ENCODE data around the gene RNH1. TPM values are rescaled to one million over a fixed set of nuclear protein-coding genes. Genes with fewer than 3 reads are reported as not detected.

The RNH1 gene
- total RNA-seq, 1 experiment from 2014 or later, result 345 TPM

DNA sequence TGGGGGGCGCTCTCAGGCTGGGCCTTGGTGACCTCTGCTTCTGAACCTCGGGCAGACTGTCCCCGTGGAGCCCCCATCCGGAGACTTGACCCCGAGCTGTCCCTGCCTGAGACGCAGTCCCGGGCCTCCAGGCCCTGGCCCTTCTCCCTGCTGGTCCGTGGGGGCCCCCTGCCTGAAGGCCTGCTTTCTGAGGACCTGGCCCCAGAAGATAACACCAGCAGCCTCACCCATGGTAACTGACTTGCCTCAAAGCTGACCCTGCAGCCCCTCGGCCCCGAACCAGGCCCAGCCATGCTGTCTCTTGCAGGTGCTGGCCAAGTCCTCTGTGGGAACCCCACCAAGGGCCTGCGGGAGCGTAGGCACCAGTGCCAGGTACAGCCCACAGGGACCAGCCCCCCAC, 44.6 kb upstream of the RNH1 start:
- POLR2A ChIA-PET, result no interaction called here
- no peaks in the 10 kb centered on the region for H3K36me3 ChIP-seq (ENCODE audit: control insufficient read depth, insufficient read depth, low read length)
- H3K9me3 ChIP-seq (ENCODE audit: control insufficient read depth, insufficient read depth, low read depth, low read length), result no peaks in the 10 kb centered on the region
- H3K4me3 ChIP-seq (ENCODE audit: low read depth in 2 of 2, low read length in 2 of 2), result no peak overlapping the region
- DNase-seq (ENCODE audit: low read depth, low spot score) (no peak), ATAC-seq (no peak)
- BruUV-seq (replicated peaks), result no TSS peak
- intact Hi-C loops (cut with micrococcal nuclease; ENCODE audit: unreplicated experiment) (loop anchor here (10.0 kb wide), 1 partner anchor 173 kb away; no protein-coding TSS in a partner anchor), in situ Hi-C loops (cut with HindIII; ENCODE audit: low pct_unique_long_range_greater_than_20kb, low sequenced_read_pairs) (no loop called here)
- H3K4me1 ChIP-seq (ENCODE audit: control insufficient read depth, insufficient read depth, low read length), result peaks cover 17% of the 10 kb centered on the region
- no peaks in the 10 kb centered on the region for H3K27me3 ChIP-seq (ENCODE audit: control insufficient read depth, insufficient read depth, low read length)
- CTCF ChIA-PET, result interaction anchor here (0.5 kb wide), 1 partner anchor 11 kb away, joined by 3 read pairs; no protein-coding TSS in a partner anchor
- TF ChIP-seq SIN3A (IDR thresholded peaks at IDR 0.05; ENCODE audit: borderline replicate concordance, insufficient read depth, low read depth, low read length) (no peak), POLR2AphosphoS5 (IDR thresholded peaks at IDR 0.05; ENCODE audit: low read depth, low read length) (no peak), TCF7L2 (IDR thresholded peaks at IDR 0.05; ENCODE audit: low read depth, low read length) (no peak)
- TF ChIP-seq, protein P1, sequence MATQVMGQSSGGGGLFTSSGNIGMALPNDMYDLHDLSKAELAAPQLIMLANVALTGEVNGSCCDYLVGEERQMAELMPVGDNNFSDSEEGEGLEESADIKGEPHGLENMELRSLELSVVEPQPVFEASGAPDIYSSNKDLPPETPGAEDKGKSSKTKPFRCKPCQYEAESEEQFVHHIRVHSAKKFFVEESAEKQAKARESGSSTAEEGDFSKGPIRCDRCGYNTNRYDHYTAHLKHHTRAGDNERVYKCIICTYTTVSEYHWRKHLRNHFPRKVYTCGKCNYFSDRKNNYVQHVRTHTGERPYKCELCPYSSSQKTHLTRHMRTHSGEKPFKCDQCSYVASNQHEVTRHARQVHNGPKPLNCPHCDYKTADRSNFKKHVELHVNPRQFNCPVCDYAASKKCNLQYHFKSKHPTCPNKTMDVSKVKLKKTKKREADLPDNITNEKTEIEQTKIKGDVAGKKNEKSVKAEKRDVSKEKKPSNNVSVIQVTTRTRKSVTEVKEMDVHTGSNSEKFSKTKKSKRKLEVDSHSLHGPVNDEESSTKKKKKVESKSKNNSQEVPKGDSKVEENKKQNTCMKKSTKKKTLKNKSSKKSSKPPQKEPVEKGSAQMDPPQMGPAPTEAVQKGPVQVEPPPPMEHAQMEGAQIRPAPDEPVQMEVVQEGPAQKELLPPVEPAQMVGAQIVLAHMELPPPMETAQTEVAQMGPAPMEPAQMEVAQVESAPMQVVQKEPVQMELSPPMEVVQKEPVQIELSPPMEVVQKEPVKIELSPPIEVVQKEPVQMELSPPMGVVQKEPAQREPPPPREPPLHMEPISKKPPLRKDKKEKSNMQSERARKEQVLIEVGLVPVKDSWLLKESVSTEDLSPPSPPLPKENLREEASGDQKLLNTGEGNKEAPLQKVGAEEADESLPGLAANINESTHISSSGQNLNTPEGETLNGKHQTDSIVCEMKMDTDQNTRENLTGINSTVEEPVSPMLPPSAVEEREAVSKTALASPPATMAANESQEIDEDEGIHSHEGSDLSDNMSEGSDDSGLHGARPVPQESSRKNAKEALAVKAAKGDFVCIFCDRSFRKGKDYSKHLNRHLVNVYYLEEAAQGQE (IDR thresholded peaks at IDR 0.05; ENCODE audit: insufficient read depth in 1 of 2, low read depth in 2 of 2, low read length in 1 of 2), result no peak
- TF ChIP-seq, protein P2, sequence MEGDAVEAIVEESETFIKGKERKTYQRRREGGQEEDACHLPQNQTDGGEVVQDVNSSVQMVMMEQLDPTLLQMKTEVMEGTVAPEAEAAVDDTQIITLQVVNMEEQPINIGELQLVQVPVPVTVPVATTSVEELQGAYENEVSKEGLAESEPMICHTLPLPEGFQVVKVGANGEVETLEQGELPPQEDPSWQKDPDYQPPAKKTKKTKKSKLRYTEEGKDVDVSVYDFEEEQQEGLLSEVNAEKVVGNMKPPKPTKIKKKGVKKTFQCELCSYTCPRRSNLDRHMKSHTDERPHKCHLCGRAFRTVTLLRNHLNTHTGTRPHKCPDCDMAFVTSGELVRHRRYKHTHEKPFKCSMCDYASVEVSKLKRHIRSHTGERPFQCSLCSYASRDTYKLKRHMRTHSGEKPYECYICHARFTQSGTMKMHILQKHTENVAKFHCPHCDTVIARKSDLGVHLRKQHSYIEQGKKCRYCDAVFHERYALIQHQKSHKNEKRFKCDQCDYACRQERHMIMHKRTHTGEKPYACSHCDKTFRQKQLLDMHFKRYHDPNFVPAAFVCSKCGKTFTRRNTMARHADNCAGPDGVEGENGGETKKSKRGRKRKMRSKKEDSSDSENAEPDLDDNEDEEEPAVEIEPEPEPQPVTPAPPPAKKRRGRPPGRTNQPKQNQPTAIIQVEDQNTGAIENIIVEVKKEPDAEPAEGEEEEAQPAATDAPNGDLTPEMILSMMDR (IDR thresholded peaks at IDR 0.05), result no peak
- no peak overlapping the region for H3K27ac ChIP-seq (ENCODE audit: low read length)

DNA sequence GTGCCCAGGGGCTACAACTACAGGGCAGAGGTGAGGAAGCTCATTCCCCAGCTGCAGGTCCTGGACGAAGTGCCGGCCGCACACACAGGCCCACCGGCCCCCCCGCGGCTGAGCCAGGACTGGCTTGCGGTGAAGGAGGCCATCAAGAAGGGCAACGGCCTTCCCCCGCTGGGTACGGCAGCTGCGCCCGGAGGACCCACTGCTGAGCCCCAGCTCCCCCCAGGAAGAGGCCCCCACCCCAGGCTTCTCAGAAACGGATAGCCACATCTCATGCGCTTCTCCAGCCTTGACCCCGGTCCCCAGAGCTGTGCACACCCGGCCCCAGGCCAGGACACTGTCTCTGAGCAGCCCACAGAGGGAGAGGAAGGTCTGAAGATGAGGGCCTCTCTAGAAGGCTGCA, 44.1 kb upstream of the RNH1 start:
- ChIA-PET CTCF (interaction anchor here (0.5 kb wide), 1 partner anchor 11 kb away, joined by 3 read pairs; no protein-coding TSS in a partner anchor), POLR2A (no interaction called here)
- H3K9me3 ChIP-seq (ENCODE audit: control insufficient read depth, insufficient read depth, low read depth, low read length), result no peaks in the 10 kb centered on the region
- H3K36me3 ChIP-seq (ENCODE audit: control insufficient read depth, insufficient read depth, low read length), result no peaks in the 10 kb centered on the region
- no peaks in the 10 kb centered on the region for H3K27me3 ChIP-seq (ENCODE audit: control insufficient read depth, insufficient read depth, low read length)
- H3K27ac ChIP-seq (ENCODE audit: low read length), result no peak overlapping the region
- no peak for ATAC-seq
- H3K4me1 ChIP-seq (ENCODE audit: control insufficient read depth, insufficient read depth, low read length), result peaks cover 17% of the 10 kb centered on the region
- in situ Hi-C loops (cut with HindIII; ENCODE audit: low pct_unique_long_range_greater_than_20kb, low sequenced_read_pairs), result no loop called here
- no peak for TF ChIP-seq POLR2AphosphoS5 (IDR thresholded peaks at IDR 0.05; ENCODE audit: low read depth, low read length)
- TF ChIP-seq SIN3A (IDR thresholded peaks at IDR 0.05; ENCODE audit: borderline replicate concordance, insufficient read depth, low read depth, low read length), result no peak
- no peak overlapping the region for H3K4me3 ChIP-seq (ENCODE audit: low read depth in 2 of 2, low read length in 2 of 2)
- intact Hi-C loops (cut with micrococcal nuclease; ENCODE audit: unreplicated experiment), result loop anchor here (10.0 kb wide), 1 partner anchor 174 kb away; no protein-coding TSS in a partner anchor
- BruUV-seq (replicated peaks), result no TSS peak
- no peak for DNase-seq (ENCODE audit: low read depth, low spot score)

DNA sequence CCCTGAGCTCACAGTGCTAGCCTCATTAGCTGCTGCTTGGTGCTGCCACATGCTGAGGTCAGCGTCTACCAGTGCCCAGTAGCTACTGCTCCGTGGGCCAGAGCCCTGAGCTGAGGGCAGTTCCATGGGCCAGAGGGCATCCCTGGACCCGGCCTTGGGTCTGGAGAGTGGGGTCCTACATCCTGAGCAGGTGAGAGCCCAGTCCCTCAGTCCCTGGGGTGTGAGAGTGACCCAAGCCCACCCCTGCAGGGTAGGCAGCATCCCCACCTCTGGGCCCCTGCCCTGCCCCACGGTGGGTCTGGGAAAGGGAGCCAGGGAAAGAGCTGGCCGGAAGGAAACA, 43.7 kb upstream of the RNH1 start:
- TF ChIP-seq TCF7L2 (IDR thresholded peaks at IDR 0.05; ENCODE audit: low read depth, low read length) (no peak), SIN3A (IDR thresholded peaks at IDR 0.05; ENCODE audit: borderline replicate concordance, insufficient read depth, low read depth, low read length) (no peak), POLR2AphosphoS5 (IDR thresholded peaks at IDR 0.05; ENCODE audit: low read depth, low read length) (no peak)
- TF ChIP-seq, protein P1 (IDR thresholded peaks at IDR 0.05; ENCODE audit: insufficient read depth in 1 of 2, low read depth in 2 of 2, low read length in 1 of 2), result no peak
- TF ChIP-seq, protein P2 (IDR thresholded peaks at IDR 0.05), result no peak
- no peak for DNase-seq (ENCODE audit: low read depth, low spot score)
- Histone ChIP-seq H3K9me3 (ENCODE audit: control insufficient read depth, insufficient read depth, low read depth, low read length) (no peaks in the 10 kb centered on the region), H3K36me3 (ENCODE audit: control insufficient read depth, insufficient read depth, low read length) (no peaks in the 10 kb centered on the region), H3K27me3 (ENCODE audit: control insufficient read depth, insufficient read depth, low read length) (no peaks in the 10 kb centered on the region), H3K4me1 (ENCODE audit: control insufficient read depth, insufficient read depth, low read length) (peaks cover 17% of the 10 kb centered on the region), H3K27ac (ENCODE audit: low read length) (no peak overlapping the region), H3K4me3 (ENCODE audit: low read depth in 2 of 2, low read length in 2 of 2) (no peak overlapping the region)
- no TSS peak for BruUV-seq (replicated peaks)
- no peak for ATAC-seq
- POLR2A ChIA-PET, result no interaction called here
- CTCF ChIA-PET, result no interaction called here
- in situ Hi-C loops (cut with HindIII; ENCODE audit: low pct_unique_long_range_greater_than_20kb, low sequenced_read_pairs), result no loop called here
- intact Hi-C loops (cut with micrococcal nuclease; ENCODE audit: unreplicated experiment), result loop anchor here (10.0 kb wide), 1 partner anchor 174 kb away; no protein-coding TSS in a partner anchor

Data from Panc1 (cell line).